Activated CD4-positive, alpha-beta T cell treated with anti-CD3 and anti-CD28 coated beads, Interleukin-2, amount 10 ng/mL, durations not matched to agents 24 days and 14 days (primary cell): Measurements from ENCODE around the gene FTO. TPM values are rescaled to one million over a fixed set of nuclear protein-coding genes. Genes with fewer than 3 reads are reported as not detected.

Source experiments
- DNase-seq: peaks from one replicate; pipeline ENCODE4 v3.0.0; 2022
- H3K27ac Mint-ChIP-seq: one replicate; pipeline ENCODE4 v1.8.0; 2022; ENCODE audit warnings: mild to moderate bottlenecking, mixed read lengths
- H3K27me3 Mint-ChIP-seq: one replicate; pipeline ENCODE4 v1.8.0; 2022; ENCODE audit warnings: mixed read lengths
- H3K36me3 Mint-ChIP-seq: one replicate; pipeline ENCODE4 v1.8.0; 2022; ENCODE audit warnings: low read depth, mild to moderate bottlenecking, mixed read lengths
- H3K4me1 Mint-ChIP-seq: one replicate; pipeline ENCODE4 v1.8.0; 2021; ENCODE audit warnings: mixed read lengths
- H3K4me3 Mint-ChIP-seq: one replicate; pipeline ENCODE4 v1.8.0; 2022; ENCODE audit warnings: mild to moderate bottlenecking, moderate library complexity, mixed read lengths
- H3K9me3 Mint-ChIP-seq: one replicate; pipeline ENCODE4 v1.8.0; 2021; ENCODE audit warnings: mixed read lengths
- intact Hi-C: fragments of 100-400 bp; cut with micrococcal nuclease; formaldehyde crosslinking; loops from one replicate; pipeline ENCODE4 v1.15.1; 2023
- total RNA-seq: library from RNA; stranded (reverse); gene quantifications from 2 replicates; pipeline ENCODE4 v1.2.3, GENCODE V29; 2022

The FTO gene
- total RNA-seq, 1 donor from 2014 or later, result 60.8 TPM

DNA sequence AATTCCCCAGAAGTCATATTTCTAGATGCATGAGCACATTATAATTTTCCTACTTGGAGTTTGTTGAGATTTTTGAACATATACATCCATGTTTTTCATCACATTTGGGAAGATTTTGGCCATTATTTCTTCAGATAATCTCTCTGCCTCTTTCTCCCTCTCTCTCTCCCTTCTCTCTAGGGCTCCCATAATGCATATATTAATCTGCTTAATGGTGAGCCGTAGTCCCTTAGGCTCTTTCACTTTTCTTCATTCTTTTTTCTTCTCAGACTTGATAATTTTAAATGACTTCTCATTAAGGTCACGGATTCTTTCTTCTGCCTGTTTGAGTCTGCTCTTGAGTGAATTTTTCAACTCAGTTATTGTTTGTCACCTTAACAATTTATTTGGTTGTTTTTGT, 481.1 kb downstream of the FTO start:
- intact Hi-C loops, result no loop called here
- Mint-ChIP-seq H3K36me3 (no peaks in the 10 kb centered on the region), H3K27ac (no peak overlapping the region)

DNA sequence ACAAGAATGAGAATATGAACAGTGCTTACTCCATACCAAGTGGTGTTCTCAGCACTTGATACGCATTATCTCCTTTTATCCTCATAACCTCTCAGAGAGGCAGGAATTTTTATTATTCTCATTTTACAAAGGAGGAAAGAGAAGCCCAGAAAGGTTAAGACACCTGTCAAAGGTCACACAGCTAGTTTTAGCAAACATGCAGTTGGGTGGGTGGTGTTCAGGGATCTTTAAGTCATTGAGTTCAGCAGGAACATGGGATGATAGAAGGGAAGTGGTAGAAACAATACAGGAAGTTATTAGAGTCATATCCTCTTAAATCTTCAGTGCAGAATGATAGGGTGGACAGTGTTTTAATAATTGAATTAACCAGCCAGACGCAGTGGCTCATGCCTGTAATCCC, 487.2 kb downstream of the FTO start:
- H3K27ac Mint-ChIP-seq, result no peak overlapping the region
- intact Hi-C loops, result no loop called here
- no peaks in the 10 kb centered on the region for H3K27me3 Mint-ChIP-seq
- H3K4me3 Mint-ChIP-seq, result no peak overlapping the region
- no peak for DNase-seq
- H3K4me1 Mint-ChIP-seq, result peaks cover 3% of the 10 kb centered on the region
- no peaks in the 10 kb centered on the region for H3K9me3 Mint-ChIP-seq
- H3K36me3 Mint-ChIP-seq, result no peaks in the 10 kb centered on the region

More for the DNA sequence above, 481.1 kb downstream of the FTO start:
- Mint-ChIP-seq H3K4me3 (no peak overlapping the region), H3K27me3 (peaks cover 3% of the 10 kb centered on the region), H3K9me3 (no peaks in the 10 kb centered on the region), H3K4me1 (no peaks in the 10 kb centered on the region)
- no peak for DNase-seq

DNA sequence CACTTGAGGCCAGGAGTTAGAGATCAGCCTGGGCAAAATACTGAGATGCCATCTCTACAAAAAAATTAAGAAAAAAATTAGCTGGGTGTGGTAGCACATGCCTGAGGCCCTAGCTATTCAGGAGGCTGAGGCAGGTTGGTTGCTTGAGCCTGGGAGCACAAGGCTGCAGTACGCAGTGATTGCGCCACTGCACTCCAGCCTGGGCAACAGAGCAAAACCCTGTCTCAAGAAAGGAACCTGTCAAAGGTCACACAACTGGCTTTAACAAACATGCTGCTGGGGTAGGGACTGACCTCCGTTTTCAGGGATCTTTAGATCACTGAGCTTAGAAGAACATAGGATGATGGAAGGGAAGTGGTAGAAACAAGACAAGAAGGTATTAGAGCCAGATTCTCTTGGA, 487.6 kb downstream of the FTO start:
- H3K36me3 Mint-ChIP-seq, result no peaks in the 10 kb centered on the region

DNA sequence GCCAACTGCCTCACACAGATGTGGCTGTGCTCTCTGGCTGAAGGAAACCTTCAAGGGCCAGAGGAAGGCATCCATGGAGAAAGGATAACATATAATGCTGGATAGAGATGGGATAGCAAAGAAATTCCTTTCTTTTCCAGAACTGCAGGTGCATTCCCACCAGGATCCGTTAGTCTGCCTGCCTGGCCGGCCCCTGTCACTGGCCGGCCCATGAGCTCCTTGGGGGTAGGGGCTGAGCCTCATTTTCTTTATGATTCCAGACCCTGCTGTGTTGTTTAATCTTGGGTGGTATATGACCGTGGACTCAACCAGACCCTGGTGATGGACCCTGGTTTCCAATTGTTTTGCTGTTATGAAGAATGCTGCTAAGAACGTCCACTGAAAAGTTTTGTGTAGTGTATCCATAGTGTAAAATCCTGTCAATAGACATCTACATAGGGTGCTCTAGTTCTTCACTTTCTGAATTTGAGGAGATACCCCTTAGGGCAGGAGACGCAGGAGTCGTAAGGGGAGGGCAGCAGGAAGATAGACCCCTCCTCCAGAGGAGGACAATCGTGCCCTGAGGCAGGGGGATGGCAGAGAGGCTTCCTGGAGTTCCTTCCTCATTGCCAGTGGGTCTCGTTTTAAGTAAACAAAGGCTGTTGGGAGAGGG, 489.2 kb downstream of the FTO start:
- Mint-ChIP-seq H3K9me3 (no peaks in the 10 kb centered on the region), H3K36me3 (no peaks in the 10 kb centered on the region), H3K4me1 (peaks cover 3% of the 10 kb centered on the region), H3K27ac (no peak overlapping the region), H3K27me3 (no peaks in the 10 kb centered on the region), H3K4me3 (no peak overlapping the region)
- intact Hi-C loops, result no loop called here
- DNase-seq, result no peak

More for the DNA sequence above, 487.6 kb downstream of the FTO start:
- Mint-ChIP-seq H3K4me3 (no peak overlapping the region), H3K27me3 (no peaks in the 10 kb centered on the region), H3K4me1 (peaks cover 3% of the 10 kb centered on the region), H3K27ac (no peak overlapping the region), H3K9me3 (no peaks in the 10 kb centered on the region)
- DNase-seq, result no peak
- intact Hi-C loops, result no loop called here

DNA sequence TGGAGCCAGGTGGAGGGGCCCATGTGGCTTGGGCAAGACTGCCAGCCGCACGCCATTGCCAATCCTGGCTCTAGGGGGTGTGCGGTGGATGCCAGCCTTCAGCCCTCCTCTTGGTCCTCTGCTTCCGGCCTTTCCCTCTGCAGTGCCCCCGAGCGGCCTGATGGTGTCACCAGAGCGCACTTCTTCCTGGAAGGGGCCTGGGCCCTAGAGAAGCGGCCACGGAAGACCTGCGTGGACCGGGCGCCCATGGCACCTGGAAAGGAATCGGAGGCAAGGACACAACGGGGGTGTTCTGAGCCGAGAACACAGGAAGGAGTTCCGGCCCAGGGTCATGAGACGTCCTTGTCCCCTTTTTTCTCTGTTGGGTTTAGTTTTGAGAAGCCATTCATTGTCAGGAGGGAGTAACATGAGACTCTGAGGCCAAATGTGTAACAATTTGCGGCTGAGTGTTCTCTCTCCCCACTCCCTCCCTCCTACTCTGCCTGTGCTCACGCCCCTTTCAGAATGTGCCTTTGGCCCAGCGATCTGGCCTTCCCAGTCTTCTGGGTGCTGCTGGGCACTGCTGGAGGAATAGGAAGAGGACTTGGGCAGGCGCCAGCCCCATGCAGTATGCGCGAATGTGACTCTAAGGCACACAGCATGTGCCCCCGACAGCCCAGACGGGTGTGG, 489.8 kb downstream of the FTO start:
- Mint-ChIP-seq H3K36me3 (no peaks in the 10 kb centered on the region), H3K4me1 (peaks cover 3% of the 10 kb centered on the region), H3K27ac (no peak overlapping the region), H3K4me3 (no peak overlapping the region), H3K9me3 (no peaks in the 10 kb centered on the region), H3K27me3 (no peaks in the 10 kb centered on the region)
- peak; percentile 80 for DNase-seq
- intact Hi-C loops, result no loop called here

DNA sequence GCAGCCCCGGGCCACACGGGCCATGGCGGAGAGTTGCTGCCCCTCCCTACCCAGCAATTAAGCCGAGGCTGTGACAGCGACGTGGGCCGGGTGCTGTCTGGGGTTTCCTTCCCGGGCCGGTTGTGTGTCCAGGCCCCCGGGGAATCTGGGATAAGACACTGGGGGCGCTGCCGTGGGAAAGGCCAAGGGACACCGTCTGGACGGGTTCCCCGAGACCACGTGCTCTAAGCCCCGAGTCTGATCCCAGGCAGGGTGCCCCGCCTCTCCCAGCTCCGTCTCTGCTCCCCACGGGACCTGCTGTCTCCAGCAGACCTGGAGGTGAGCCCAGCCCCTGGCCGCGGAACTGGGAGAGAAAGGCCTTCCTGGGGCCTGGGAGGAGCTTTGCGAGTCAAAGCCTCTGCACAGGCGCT, 490.4 kb downstream of the FTO start:
- Mint-ChIP-seq H3K9me3 (no peaks in the 10 kb centered on the region), H3K27me3 (no peaks in the 10 kb centered on the region), H3K4me1 (peaks cover 3% of the 10 kb centered on the region), H3K27ac (no peak overlapping the region), H3K36me3 (no peaks in the 10 kb centered on the region), H3K4me3 (no peak overlapping the region)
- no peak for DNase-seq
- intact Hi-C loops, result no loop called here

DNA sequence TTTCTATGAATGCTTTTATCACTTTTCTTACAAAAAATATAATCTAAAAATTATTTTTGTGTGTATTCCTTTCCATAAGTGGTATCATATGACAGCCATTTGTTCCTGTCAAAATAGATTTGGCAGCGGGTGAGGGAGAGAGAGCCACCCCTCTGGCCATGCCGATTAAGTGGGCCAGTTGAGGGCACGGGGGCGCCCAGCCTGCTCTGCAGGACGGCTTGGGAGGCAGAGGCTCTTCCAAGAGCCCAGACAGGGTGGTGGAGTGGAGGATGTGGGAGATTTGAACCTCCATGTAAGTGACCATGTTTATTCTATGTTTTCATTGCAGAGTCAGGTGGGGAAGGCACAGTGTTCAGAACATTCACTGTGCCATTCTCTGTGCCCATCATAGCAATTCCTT, 493.8 kb downstream of the FTO start:
- no peak for DNase-seq
- no peak overlapping the region for H3K4me3 Mint-ChIP-seq
- H3K9me3 Mint-ChIP-seq, result peaks cover 7% of the 10 kb centered on the region
- peaks cover 3% of the 10 kb centered on the region for H3K4me1 Mint-ChIP-seq
- no peaks in the 10 kb centered on the region for H3K36me3 Mint-ChIP-seq
- H3K27me3 Mint-ChIP-seq, result no peaks in the 10 kb centered on the region
- intact Hi-C loops, result no loop called here
- H3K27ac Mint-ChIP-seq, result no peak overlapping the region

DNA sequence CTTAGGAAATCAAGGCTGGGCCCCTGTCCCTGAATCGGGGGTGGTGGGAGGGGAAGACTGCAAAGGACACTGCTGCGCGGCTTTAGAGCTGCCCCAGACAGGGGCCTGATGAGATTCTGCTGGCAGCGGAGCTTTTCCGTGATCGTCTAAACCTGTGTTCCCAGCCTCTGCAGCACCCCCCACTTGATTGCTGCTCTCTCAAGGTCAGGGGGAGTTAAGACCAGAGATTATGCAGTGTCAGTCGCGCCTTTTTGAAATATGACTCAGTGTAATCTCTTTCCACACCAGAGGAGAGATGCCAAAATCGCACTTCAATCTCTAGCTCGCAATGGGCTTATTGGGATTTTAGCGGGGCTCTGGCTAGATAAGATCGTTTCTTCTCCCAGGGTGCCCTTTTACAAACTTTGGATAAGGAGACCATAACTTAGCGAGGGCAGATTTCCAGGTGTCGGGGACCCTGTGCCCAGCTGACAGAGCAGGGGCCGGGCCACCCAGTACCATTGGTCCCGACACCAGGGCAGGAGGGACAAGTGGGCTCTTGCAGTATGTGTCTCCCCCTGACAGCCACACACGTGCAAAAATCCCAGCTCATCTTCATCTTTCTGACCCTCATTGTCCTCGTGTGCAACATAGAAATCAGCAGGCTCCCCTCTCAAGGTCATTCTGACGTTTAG, 495.7 kb downstream of the FTO start:
- H3K9me3 Mint-ChIP-seq, result peaks cover 7% of the 10 kb centered on the region
- DNase-seq, result no peak
- intact Hi-C loops, result no loop called here
- no peaks in the 10 kb centered on the region for H3K36me3 Mint-ChIP-seq
- no peaks in the 10 kb centered on the region for H3K27me3 Mint-ChIP-seq
- H3K4me1 Mint-ChIP-seq, result no peaks in the 10 kb centered on the region
- no peak overlapping the region for H3K4me3 Mint-ChIP-seq
- H3K27ac Mint-ChIP-seq, result no peak overlapping the region

DNA sequence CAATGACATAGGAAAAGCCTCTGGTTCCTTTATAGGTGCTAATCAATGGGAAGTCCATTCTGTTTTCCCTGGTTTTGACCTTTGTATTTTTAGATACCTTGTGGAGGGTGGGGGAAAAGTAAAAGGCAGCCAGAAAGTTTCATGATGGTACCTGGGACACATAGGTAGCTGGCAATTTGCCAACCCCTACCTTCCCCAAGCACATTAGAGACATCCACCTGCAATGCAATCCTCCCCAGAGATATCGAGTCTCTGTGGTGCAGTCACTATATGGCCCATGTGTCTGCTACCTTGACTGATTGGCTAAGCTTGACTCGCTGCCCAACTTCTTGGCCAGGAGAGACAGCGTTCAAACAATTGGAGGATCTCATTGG, 496.2 kb downstream of the FTO start:
- DNase-seq, result no peak
- H3K27me3 Mint-ChIP-seq, result no peaks in the 10 kb centered on the region
- no peaks in the 10 kb centered on the region for H3K36me3 Mint-ChIP-seq
- no peak overlapping the region for H3K27ac Mint-ChIP-seq
- H3K4me1 Mint-ChIP-seq, result no peaks in the 10 kb centered on the region
- intact Hi-C loops, result no loop called here
- H3K9me3 Mint-ChIP-seq, result peaks cover 7% of the 10 kb centered on the region
- no peak overlapping the region for H3K4me3 Mint-ChIP-seq

DNA sequence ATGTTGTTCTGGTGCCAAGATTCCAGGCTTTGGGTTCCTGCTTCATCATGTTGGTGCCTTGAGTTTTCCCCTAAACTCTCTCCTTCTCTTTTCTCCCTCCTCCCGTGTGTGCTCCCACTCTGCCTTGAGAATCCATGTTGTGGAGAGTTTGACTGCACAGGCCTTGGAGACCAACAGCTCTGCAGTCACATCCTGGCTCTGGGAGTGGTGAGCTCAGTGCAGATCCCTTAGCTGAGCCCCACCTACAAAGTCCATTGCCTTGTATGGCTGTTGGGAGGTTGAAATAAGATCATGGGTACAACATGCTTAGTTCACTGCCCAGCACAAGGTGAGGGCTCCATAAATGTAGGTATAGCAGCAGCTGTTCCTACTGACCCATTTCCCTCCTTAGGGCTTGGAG, 496.8 kb downstream of the FTO start:
- Mint-ChIP-seq H3K27ac (no peak overlapping the region), H3K4me3 (no peak overlapping the region), H3K36me3 (no peaks in the 10 kb centered on the region), H3K4me1 (no peaks in the 10 kb centered on the region), H3K9me3 (peaks cover 7% of the 10 kb centered on the region), H3K27me3 (no peaks in the 10 kb centered on the region)
- no peak for DNase-seq
- intact Hi-C loops, result no loop called here

DNA sequence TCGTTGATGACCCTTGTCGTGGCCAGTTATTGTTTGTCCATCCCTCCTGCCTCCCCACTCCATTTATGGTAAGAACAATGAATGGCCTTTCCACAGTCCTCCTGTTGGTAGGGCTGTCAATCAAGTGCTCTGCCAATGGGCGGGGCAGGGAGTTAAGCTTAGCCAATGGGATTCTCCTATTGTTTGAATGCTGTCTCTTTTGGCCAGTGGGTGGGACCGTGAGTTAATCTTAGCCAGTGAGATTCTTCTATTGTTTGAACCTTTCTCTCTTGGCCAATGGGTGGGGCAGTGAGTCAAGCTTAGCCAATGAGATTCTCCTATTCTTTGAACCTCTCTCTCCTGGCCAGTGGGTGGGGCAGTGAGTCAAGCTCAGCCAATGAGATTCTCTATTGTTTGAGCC, 497.2 kb downstream of the FTO start:
- no peaks in the 10 kb centered on the region for H3K4me1 Mint-ChIP-seq
- intact Hi-C loops, result no loop called here

More for the DNA sequence above, 497.2 kb downstream of the FTO start:
- no peaks in the 10 kb centered on the region for H3K27me3 Mint-ChIP-seq
- H3K9me3 Mint-ChIP-seq, result peaks cover 7% of the 10 kb centered on the region
- H3K4me3 Mint-ChIP-seq, result no peak overlapping the region
- H3K36me3 Mint-ChIP-seq, result no peaks in the 10 kb centered on the region
- DNase-seq, result no peak
- H3K27ac Mint-ChIP-seq, result no peak overlapping the region

Other genes with a start within 250 kb of the FTO start
- 18.0 and 18.7 TPM in 2 replicates for gene AKTIP, start 200.9 kb upstream of the FTO start, total RNA-seq
- gene RPGRIP1L, start 297 bp upstream of the FTO start, total RNA-seq, result 9.9 and 10.0 TPM in 2 replicates